Measurements from ENCODE around the gene ATG7. TPM values are rescaled to one million over a fixed set of nuclear protein-coding genes. Genes with fewer than 3 reads are reported as not detected.
"Not testable (repeated sequence)": the region's sequence is repeated elsewhere in the genome, so short reads cannot be mapped to it uniquely, and the experiment has no call there.

ATG7 gene
- total RNA-seq, 1 experiment from 2014 or later, result 30.0 TPM

GRCh38 chr3:11430207-11430606 is 158.0 kb downstream of the ATG7 start:
- DNase-seq (ENCODE audit: low read depth, low spot score), result no peak
- in situ Hi-C loops (cut with HindIII; ENCODE audit: low pct_unique_long_range_greater_than_20kb, low sequenced_read_pairs), result no loop called here

- no peak for DNase-seq (ENCODE audit: low read depth, low spot score)
- in situ Hi-C loops (cut with HindIII; ENCODE audit: low pct_unique_long_range_greater_than_20kb, low sequenced_read_pairs), result no loop called here
Measured at GRCh38 chr3:11430624-11431023, 158.4 kb downstream of the ATG7 start.

GRCh38 chr3:11431319-11431718 is 159.1 kb downstream of the ATG7 start:
- DNase-seq (ENCODE audit: low read depth, low spot score), result peak; percentile 8
- in situ Hi-C loops (cut with HindIII; ENCODE audit: low pct_unique_long_range_greater_than_20kb, low sequenced_read_pairs), result no loop called here

- peak; percentile 20 for DNase-seq (ENCODE audit: low read depth, low spot score)
- in situ Hi-C loops (cut with HindIII; ENCODE audit: low pct_unique_long_range_greater_than_20kb, low sequenced_read_pairs), result no loop called here
Measured at GRCh38 chr3:11434017-11434526, 161.9 kb downstream of the ATG7 start.

GRCh38 chr3:11434563-11435096 is 162.4 kb downstream of the ATG7 start:
- no peak for DNase-seq (ENCODE audit: low read depth, low spot score)
- in situ Hi-C loops (cut with HindIII; ENCODE audit: low pct_unique_long_range_greater_than_20kb, low sequenced_read_pairs), result no loop called here

- in situ Hi-C loops (cut with HindIII; ENCODE audit: low pct_unique_long_range_greater_than_20kb, low sequenced_read_pairs), result no loop called here
- DNase-seq (ENCODE audit: low read depth, low spot score), result no peak
Measured at GRCh38 chr3:11435440-11436165, 163.4 kb downstream of the ATG7 start.

GRCh38 chr3:11436775-11437174 is 164.6 kb downstream of the ATG7 start:
- in situ Hi-C loops (cut with HindIII; ENCODE audit: low pct_unique_long_range_greater_than_20kb, low sequenced_read_pairs), result no loop called here
- no peak for DNase-seq (ENCODE audit: low read depth, low spot score)

GRCh38 chr3:11437506-11437905 is 165.3 kb downstream of the ATG7 start:
- in situ Hi-C loops (cut with HindIII; ENCODE audit: low pct_unique_long_range_greater_than_20kb, low sequenced_read_pairs), result no loop called here
- no peak for DNase-seq (ENCODE audit: low read depth, low spot score)

GRCh38 chr3:11438646-11439045 is 166.4 kb downstream of the ATG7 start:
- in situ Hi-C loops (cut with HindIII; ENCODE audit: low pct_unique_long_range_greater_than_20kb, low sequenced_read_pairs), result no loop called here
- no peak for DNase-seq (ENCODE audit: low read depth, low spot score)

- DNase-seq (ENCODE audit: low read depth, low spot score); in situ Hi-C loops (cut with HindIII; ENCODE audit: low pct_unique_long_range_greater_than_20kb, low sequenced_read_pairs): not testable (repeated sequence)
Measured at GRCh38 chr3:11441346-11441745, 169.1 kb downstream of the ATG7 start.

- DNase-seq (ENCODE audit: low read depth, low spot score), result no peak
- in situ Hi-C loops (cut with HindIII; ENCODE audit: low pct_unique_long_range_greater_than_20kb, low sequenced_read_pairs), result no loop called here
Measured at GRCh38 chr3:11444404-11444803, 172.2 kb downstream of the ATG7 start.

GRCh38 chr3:11445193-11445592 is 173.0 kb downstream of the ATG7 start:
- DNase-seq (ENCODE audit: low read depth, low spot score); in situ Hi-C loops (cut with HindIII; ENCODE audit: low pct_unique_long_range_greater_than_20kb, low sequenced_read_pairs): not testable (repeated sequence)

- no peak for DNase-seq (ENCODE audit: low read depth, low spot score)
- in situ Hi-C loops (cut with HindIII; ENCODE audit: low pct_unique_long_range_greater_than_20kb, low sequenced_read_pairs), result no loop called here
Measured at GRCh38 chr3:11445883-11446282, 173.7 kb downstream of the ATG7 start.

- peak; percentile 89 for DNase-seq (ENCODE audit: low read depth, low spot score)
- in situ Hi-C loops (cut with HindIII; ENCODE audit: low pct_unique_long_range_greater_than_20kb, low sequenced_read_pairs), result no loop called here
Measured at GRCh38 chr3:11447584-11448200, 175.5 kb downstream of the ATG7 start.

GRCh38 chr3:11450015-11450414 is 177.8 kb downstream of the ATG7 start:
- no peak for DNase-seq (ENCODE audit: low read depth, low spot score)
- in situ Hi-C loops (cut with HindIII; ENCODE audit: low pct_unique_long_range_greater_than_20kb, low sequenced_read_pairs), result no loop called here

- in situ Hi-C loops (cut with HindIII; ENCODE audit: low pct_unique_long_range_greater_than_20kb, low sequenced_read_pairs), result no loop called here
- DNase-seq (ENCODE audit: low read depth, low spot score), result no peak
Measured at GRCh38 chr3:11452312-11452711, 180.1 kb downstream of the ATG7 start.

GRCh38 chr3:11452885-11453847 is 181.0 kb downstream of the ATG7 start:
- peak; percentile 23 for DNase-seq (ENCODE audit: low read depth, low spot score)
- in situ Hi-C loops (cut with HindIII; ENCODE audit: low pct_unique_long_range_greater_than_20kb, low sequenced_read_pairs), result no loop called here

- no peak for DNase-seq (ENCODE audit: low read depth, low spot score)
- in situ Hi-C loops (cut with HindIII; ENCODE audit: low pct_unique_long_range_greater_than_20kb, low sequenced_read_pairs), result no loop called here
Measured at GRCh38 chr3:11455956-11456355, 183.8 kb downstream of the ATG7 start.
